ENCODE measurements around the gene C20orf144.

Gene C20orf144

GRCh38 chr20:33650111-33650752 is 11.9 kb upstream of the C20orf144 start:
- DNase-seq: no peak

DNA sequence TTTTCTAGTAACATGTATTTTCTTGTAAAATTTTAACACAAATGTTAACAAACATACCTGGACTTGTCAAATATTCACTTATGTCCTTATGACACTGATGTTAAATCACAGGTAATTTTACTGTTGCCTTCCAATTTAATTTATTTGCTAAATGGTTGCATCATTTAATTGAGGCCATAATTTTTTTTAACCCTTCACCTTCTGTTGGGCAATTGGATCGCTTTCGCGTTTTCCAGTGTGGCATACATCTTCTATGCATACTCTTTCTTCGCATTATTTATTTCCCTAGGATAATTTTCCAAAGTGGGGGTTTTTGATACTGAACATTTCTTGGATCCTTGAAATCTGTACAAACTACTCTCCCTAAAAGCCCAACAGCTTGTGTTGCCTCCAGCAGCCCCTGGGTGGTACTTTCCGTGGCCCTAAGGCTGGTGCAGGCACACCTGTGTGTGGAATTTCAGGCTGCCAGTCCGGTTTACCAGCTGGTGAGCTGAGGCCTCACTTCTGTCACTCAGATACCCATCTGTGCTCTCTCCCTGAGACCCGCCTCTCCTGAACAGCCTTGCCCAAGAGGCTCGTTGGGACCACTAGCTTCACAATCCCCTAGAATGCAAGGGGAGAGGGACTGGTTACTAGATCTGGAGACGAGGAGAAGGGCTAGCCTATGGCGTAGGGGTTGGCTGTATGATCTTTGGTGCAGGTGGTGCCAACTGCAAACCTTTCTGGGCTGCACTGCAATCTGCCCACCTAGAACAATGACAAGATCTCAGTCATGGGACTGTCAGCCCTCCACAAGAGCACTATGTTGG is 11.2 kb upstream of the C20orf144 start:
- DNase-seq: no peak

- no peak for DNase-seq
These were observed 10.5 kb upstream of the C20orf144 start for GRCh38 chr20:33651562-33652048.

DNA sequence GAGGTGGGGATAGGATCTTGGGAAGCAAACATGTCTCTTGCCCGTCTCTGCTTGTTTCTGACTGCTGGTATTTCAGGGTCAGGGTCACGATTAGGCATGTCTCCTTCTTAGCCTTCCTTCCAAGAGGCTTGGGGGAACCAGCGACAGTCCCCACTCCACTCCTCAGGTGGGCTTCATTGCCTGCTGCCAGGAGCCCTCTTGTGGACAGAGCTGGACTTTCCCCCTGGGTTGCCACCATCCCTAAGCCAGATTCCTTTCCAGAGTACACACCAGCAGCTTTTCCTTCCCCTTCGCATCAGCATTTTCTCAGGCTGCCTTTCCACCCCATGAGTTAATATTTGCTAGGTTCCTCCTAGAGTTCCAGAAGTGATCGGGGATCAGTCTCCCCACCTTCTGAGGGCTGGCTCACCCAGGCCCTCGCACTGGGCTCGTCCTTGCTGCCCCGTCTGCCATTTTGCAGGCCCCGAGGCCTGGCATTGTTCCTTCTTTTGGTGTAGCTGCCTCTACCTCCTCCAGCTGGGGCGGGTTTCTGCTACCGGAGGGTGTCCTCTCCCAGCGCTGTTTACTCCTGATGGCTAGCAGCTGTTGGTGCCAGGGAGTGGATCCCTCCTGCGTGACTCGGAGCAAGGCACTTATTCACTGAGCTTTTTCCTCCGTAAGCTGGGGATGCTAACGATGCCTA is 8.8 kb upstream of the C20orf144 start:
- peak; percentile 47 to 52 for DNase-seq

DNA sequence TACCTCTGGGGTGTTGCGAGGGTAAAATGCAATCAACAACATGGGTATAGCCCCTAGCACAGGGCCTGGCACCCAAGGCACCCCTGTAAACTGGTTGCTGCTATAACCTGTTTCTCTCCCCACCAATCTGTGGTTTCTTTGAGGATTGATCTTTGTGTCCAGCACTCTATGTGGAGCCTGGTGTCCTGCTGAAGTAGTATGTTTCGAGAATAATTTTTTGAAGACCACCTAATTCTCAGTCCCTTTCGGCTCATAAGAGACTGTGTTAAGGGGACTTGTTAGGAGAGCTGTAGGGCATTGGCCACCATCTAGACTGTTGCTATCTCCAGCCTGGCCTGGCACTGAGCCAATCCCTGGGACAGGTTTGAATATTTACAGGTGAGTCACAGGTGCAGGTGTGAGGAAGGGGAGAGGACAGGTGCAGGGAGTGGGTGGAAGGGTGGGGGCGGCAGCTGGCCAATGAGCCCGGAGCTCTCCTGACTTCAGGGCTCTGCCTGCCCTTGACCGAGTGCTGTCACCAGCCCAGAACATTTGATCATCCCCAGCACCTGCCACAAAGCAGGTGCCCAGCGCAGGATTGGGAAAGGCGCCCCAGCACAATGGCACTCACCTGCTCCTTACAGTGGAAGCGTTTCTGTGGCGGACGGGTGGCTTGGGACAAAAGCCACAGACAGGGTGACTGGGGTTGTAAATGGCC is 8.1 kb upstream of the C20orf144 start:
- DNase-seq: no peak

GRCh38 chr20:33654680-33655161 is 7.4 kb upstream of the C20orf144 start:
- DNase-seq: no peak

DNA sequence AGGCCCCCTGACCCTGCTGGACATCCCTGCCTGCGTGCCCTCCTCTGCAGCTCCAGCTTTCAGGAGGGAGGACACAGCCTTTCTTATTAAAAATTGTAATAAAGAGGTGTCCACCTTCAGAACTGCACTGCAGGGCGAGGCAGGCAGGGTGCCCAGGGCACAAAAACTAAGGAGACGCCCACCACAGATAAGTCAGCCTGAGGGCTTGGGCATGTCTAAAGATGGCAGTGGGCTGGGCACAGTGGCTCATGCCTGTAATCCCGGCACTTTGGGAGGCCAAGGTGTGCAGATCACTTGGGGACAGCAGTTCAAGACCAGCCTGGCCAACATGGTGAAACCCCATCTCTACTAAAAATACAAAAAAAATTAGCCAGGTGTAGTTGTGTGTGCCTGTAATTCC is 7.0 kb upstream of the C20orf144 start:
- no peak for DNase-seq

GRCh38 chr20:33656010-33656782 is 5.9 kb upstream of the C20orf144 start:
- DNase-seq: no peak

DNA sequence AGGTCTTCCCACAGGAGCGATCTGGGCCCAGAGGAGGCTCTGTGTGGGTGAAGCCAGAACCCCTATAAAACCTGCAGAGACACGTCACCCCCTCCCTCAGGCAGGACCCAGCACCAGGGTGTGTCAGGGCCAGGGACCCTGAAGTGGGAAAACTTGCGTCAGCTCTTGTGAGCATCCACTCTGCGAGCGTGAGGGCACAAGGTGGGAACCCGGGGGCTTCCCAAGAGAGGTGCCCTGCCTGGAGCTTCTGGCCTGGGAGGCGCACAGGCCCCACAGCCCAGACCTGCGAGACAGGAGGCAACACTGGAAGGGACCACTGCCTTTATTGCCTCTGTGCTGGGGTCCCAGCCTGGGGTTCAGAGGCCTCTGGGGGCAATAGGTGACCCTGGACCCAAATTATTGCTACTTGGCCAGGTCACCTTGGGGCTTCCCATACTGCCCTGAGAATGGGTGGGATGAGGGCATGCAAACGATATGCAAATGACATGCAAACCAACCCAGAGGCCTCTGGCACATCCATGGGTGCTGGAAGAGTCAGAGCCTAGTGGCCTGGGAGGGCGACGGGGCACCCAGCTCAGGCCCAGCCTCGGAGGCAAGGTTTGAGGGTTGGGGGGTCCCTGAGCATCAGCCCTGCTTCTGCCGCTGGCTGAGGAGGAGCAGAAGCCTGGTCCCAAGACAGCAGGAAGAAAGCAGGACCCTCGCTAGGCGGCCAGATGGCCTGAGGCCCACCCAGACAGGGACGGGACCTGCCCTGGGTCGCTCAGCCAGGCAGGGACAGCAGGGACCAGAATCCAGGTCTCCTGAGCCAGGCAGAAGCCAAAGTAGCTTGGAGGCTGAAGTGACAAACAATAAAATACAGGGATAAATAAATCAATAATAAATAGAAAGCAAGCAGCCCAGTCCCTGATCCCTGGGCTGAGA is 5.1 kb upstream of the C20orf144 start:
- no peak for DNase-seq

GRCh38 chr20:33657704-33658095 is 4.4 kb upstream of the C20orf144 start:
- DNase-seq: no peak

DNA sequence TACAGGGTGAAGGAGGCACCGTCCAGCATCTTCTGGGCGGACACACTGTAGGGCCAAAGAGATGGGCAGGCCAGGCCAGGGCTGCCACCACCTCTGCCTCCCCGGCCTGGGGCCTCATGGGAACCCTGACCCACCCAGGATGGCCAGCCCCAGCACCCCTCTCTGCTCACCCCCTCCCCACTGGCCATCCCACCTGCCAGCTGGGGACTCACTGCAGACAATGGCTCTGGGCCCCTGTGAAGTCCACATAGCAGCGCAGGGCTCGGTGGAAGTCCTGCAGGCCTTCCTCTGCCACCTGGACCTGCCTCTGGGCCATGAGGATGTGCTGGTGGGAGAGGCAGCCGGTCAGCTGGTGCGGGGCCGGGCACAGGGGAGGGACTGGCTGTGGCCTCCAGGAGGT is 3.6 kb upstream of the C20orf144 start:
- DNase-seq: no peak

DNA sequence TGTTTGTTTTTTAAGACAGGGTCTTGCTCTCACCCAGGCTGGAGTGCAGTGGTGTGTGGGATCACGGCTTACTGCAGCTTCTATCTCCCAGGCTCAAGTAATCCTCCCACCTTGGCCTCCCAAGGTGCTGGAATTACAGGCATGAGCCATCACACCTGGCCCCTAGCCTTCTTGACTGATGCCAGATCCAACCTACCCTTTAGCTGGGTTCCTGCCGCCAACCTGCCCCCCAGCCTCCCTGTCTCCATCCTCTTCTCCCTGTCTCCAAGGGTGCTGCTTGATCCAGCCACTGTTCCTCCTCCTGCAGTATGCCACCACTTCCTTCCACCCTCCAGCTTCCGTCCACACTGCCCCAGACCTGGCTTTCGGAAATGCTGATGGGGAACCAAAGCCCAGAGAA is 3.2 kb upstream of the C20orf144 start:
- DNase-seq: no peak

- DNase-seq: no peak
These were observed 2.6 kb upstream of the C20orf144 start for GRCh38 chr20:33659341-33660034.

DNA sequence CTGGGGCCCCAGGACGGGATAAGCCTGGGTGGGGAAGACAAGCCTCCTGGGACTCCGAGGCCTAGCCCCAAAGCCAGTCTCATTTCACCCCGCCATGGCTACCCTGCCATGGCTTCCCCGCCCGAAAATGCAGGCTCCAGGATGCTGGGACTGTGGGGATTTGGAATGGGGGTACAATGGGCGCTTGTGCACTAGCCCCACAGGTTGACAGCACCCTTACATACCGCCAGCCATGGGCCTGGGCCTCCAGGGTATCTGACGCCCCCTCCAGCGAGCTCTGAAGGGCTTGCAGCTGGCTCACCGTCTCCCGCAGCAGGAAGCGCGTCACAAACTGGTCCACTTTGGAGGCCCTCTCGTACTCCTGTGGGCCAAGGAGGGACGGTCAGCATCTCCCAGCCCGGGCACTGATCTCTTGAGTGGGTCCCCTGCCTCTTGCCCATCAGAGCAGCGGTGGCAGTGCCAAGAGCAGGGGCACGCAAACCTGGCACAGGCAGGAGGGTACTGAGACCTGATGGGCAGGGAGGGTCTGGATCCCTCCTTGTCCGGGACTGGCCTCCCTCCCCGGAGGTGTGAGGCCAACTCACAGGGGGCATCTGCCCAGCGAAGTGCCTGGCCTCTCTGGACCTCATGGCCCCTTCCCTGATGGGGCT is 2.0 kb upstream of the C20orf144 start:
- DNase-seq: no peak

- no peak for DNase-seq
These were observed 1.5 kb upstream of the C20orf144 start for GRCh38 chr20:33660685-33661058.

DNA sequence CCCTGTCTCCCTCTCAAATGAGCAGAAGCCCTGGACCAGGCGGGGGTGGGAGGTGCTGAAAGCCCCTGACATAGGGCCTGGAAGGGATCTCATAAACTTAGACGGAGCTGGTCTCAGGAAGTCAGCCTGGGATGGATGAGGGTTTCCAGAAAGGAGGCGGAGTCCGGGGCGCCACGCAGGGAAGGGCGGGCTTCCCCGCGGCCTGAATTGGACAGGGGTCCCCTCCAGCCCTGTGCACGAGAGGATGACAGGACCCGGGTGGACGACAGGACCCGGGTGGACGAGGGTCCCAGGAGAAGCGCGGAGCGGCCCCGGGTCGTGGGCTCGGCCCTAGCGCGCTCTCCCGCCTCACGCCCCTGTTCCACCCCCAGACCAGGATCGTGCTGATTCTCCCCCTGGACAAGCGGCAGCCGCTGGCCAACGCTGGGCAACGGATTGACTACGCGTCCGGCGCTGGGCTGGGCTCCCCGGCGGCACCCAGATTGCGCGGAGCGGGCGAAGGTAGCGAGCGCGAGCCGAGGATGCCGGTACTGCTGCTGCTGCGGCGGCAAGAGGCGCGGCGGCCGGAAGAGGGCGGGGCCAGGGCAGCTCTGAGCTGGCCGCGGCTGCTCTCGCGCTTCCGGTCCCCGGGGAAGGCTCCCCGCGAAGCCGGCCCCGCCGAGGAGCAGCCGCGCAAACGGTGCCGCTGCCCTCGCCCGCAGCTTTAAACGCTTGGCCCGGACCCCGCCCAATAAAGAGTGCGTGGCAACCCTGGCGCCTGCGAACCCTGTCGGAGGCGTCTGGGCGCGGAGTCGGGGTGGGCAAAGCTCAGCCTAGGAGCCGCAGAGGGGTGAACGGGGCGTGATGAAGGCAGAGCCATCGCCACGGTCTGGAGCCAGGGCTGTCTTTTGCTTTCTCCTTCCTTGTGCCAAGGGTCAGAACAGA is 1.3 kb downstream of the C20orf144 start:
- DNase-seq: peak; percentile 81 to 82

- no peak for DNase-seq
These were observed 2.1 kb downstream of the C20orf144 start for GRCh38 chr20:33664085-33664761.

- no peak for DNase-seq
These were observed 2.6 kb downstream of the C20orf144 start for GRCh38 chr20:33664762-33665144.
